Breast epithelium (tissue), 3 donors: ENCODE measurements around the gene PRKG1.

Experiments used
- POLR2A ChIP-seq: fragments of 450-650 bp; IDR thresholded peaks from one replicate; pipeline ENCODE4 v1.6.1; 2016; ENCODE audit warnings: antibody characterized with exemption, mild to moderate bottlenecking, moderate library complexity
- POLR2AphosphoS5 ChIP-seq, 3 donors: sonication (generic); formaldehyde crosslinking; IDR thresholded peaks; one replicate each; pipeline ENCODE4 v1.6.1; 2017; ENCODE audit warnings: antibody characterized with exemption in 3 of 3
- TF ChIP-seq, protein P1 (sequence below), 3 donors: fragments of 450-650 bp; IDR thresholded peaks; one replicate each; pipeline ENCODE4 v1.5.1; 2016 to 2017; ENCODE audit warnings: antibody characterized with exemption in 3 of 3, mild to moderate bottlenecking in 3 of 3, moderate library complexity in 3 of 3

DNA sequence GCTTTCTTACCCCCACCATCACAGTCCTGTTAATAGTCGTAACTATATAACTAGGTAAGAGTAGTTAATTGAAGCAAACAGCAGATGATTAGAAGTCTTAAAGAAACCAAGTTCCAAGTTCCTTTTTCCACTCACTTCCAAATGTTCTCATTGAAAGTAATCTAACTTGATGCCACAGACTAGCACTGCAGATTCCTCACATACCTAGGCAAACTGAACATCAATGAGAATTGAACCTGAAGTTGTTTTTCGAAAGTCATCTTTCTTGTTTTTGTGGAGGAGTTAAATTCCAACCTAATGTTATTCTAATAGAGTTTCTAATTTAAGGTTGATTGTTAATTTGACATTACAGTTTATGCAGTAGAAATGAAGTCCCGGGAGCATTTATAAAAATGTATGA, 5.5 kb downstream of the PRKG1 start:
- TF ChIP-seq POLR2AphosphoS5 (IDR thresholded peaks at IDR 0.05) (no peak), POLR2A (no peak)
- TF ChIP-seq, protein P1, sequence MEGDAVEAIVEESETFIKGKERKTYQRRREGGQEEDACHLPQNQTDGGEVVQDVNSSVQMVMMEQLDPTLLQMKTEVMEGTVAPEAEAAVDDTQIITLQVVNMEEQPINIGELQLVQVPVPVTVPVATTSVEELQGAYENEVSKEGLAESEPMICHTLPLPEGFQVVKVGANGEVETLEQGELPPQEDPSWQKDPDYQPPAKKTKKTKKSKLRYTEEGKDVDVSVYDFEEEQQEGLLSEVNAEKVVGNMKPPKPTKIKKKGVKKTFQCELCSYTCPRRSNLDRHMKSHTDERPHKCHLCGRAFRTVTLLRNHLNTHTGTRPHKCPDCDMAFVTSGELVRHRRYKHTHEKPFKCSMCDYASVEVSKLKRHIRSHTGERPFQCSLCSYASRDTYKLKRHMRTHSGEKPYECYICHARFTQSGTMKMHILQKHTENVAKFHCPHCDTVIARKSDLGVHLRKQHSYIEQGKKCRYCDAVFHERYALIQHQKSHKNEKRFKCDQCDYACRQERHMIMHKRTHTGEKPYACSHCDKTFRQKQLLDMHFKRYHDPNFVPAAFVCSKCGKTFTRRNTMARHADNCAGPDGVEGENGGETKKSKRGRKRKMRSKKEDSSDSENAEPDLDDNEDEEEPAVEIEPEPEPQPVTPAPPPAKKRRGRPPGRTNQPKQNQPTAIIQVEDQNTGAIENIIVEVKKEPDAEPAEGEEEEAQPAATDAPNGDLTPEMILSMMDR (IDR thresholded peaks at IDR 0.05), result no peak
